Islet precursor cell (in vitro differentiated cells): Measurements from ENCODE around the gene AMBP.

Experiments used
- DNase-seq: peaks from one replicate; pipeline ENCODE4 v3.0.0-alpha.2; 2018

Gene AMBP

GRCh38 chr9:114112778-114113584 lies 34.9 kb upstream of the AMBP start:
- DNase-seq, result no peak

GRCh38 chr9:114112325-114112724 lies 34.2 kb upstream of the AMBP start:
- no peak for DNase-seq

- DNase-seq, result no peak
These were observed 32.1 kb upstream of the AMBP start for GRCh38 chr9:114110180-114110579.

- no peak for DNase-seq
These were observed 31.0 kb upstream of the AMBP start for GRCh38 chr9:114109124-114109523.

- DNase-seq, result peak; percentile 95
These were observed 30.1 kb upstream of the AMBP start for GRCh38 chr9:114108016-114108833.

GRCh38 chr9:114107286-114108001 lies 29.3 kb upstream of the AMBP start:
- no peak for DNase-seq

- DNase-seq, result no peak
These were observed 27.1 kb upstream of the AMBP start for GRCh38 chr9:114105236-114105635.

GRCh38 chr9:114102484-114102883 lies 24.4 kb upstream of the AMBP start:
- no peak for DNase-seq

GRCh38 chr9:114100536-114100935 lies 22.4 kb upstream of the AMBP start:
- no peak for DNase-seq

- no peak for DNase-seq
These were observed 21.7 kb upstream of the AMBP start for GRCh38 chr9:114099669-114100270.

- no peak for DNase-seq
These were observed 21.0 kb upstream of the AMBP start, which contains the start of gene KIF12 for GRCh38 chr9:114098936-114099668. TSS of gene KIF12 (minus strand) at chr9:114099292. CDS start at chr9:114099276, 16 bp downstream.

GRCh38 chr9:114098021-114098935 lies 20.2 kb upstream of the AMBP start:
- peak; percentile 78 for DNase-seq

- no peak for DNase-seq
These were observed 19.5 kb upstream of the AMBP start for GRCh38 chr9:114097613-114098020.

- no peak for DNase-seq
These were observed 18.9 kb upstream of the AMBP start for GRCh38 chr9:114096866-114097612.

GRCh38 chr9:114096041-114096511 lies 18.0 kb upstream of the AMBP start:
- DNase-seq, result peak; percentile 76

GRCh38 chr9:114094971-114095370 lies 16.9 kb upstream of the AMBP start:
- DNase-seq, result no peak

GRCh38 chr9:114093761-114094505 lies 15.8 kb upstream of the AMBP start:
- peak; percentile 50 for DNase-seq

- peak; percentile 49 for DNase-seq
These were observed 15.0 kb upstream of the AMBP start for GRCh38 chr9:114093031-114093471.

- DNase-seq, result peak; percentile 29
These were observed 14.2 kb upstream of the AMBP start for GRCh38 chr9:114092336-114092735.
